GM19467 (cell line): ENCODE measurements around the gene PLPPR4.
"Not testable (repeated sequence)": the region's sequence is repeated elsewhere in the genome, so short reads cannot be mapped to it uniquely, and the experiment has no call there.

Experiments used
- ATAC-seq: cut with Tn5 transposase; IDR thresholded peaks from one replicate; pipeline ENCODE4 v1.9.1; 2021; ENCODE audit warnings: mild to moderate bottlenecking, moderate library complexity; ENCODE audit not compliant: unreplicated experiment

The PLPPR4 gene

GRCh38 chr1:99266726-99267125, 2.4 kb downstream of the PLPPR4 start:
- ATAC-seq: no peak

- ATAC-seq: no peak
Observed at GRCh38 chr1:99268021-99268420, 3.7 kb downstream of the PLPPR4 start.

- ATAC-seq: no peak
Observed at GRCh38 chr1:99269321-99269720, 5.0 kb downstream of the PLPPR4 start.

GRCh38 chr1:99270646-99271045, 6.4 kb downstream of the PLPPR4 start:
- no peak for ATAC-seq

- no peak for ATAC-seq
Observed at GRCh38 chr1:99271249-99271648, 7.0 kb downstream of the PLPPR4 start.

- ATAC-seq: no peak
Observed at GRCh38 chr1:99277066-99277465, 12.8 kb downstream of the PLPPR4 start.

GRCh38 chr1:99279525-99279924, 15.2 kb downstream of the PLPPR4 start:
- no peak for ATAC-seq

- no peak for ATAC-seq
Observed at GRCh38 chr1:99281105-99281504, 16.8 kb downstream of the PLPPR4 start.

GRCh38 chr1:99282536-99282935, 18.2 kb downstream of the PLPPR4 start:
- ATAC-seq: no peak

GRCh38 chr1:99283521-99283920, 19.2 kb downstream of the PLPPR4 start:
- ATAC-seq: not testable (repeated sequence)

GRCh38 chr1:99292886-99293285, 28.6 kb downstream of the PLPPR4 start:
- no peak for ATAC-seq

GRCh38 chr1:99297923-99298322, 33.6 kb downstream of the PLPPR4 start:
- no peak for ATAC-seq

GRCh38 chr1:99304725-99305282, 40.5 kb downstream of the PLPPR4 start:
- ATAC-seq: no peak

- ATAC-seq: no peak
Observed at GRCh38 chr1:99305626-99306025, 41.3 kb downstream of the PLPPR4 start.

- no peak for ATAC-seq
Observed at GRCh38 chr1:99306056-99306455, 41.8 kb downstream of the PLPPR4 start.

GRCh38 chr1:99306644-99307043, 42.4 kb downstream of the PLPPR4 start:
- no peak for ATAC-seq

- no peak for ATAC-seq
Observed at GRCh38 chr1:99315305-99315704, 51.0 kb downstream of the PLPPR4 start.

- ATAC-seq: no peak
Observed at GRCh38 chr1:99326215-99326949, 62.1 kb downstream of the PLPPR4 start.

- no peak for ATAC-seq
Observed at GRCh38 chr1:99327357-99327756, 63.1 kb downstream of the PLPPR4 start.

GRCh38 chr1:99328171-99328570, 63.9 kb downstream of the PLPPR4 start:
- no peak for ATAC-seq

GRCh38 chr1:99331083-99331482, 66.8 kb downstream of the PLPPR4 start:
- ATAC-seq: no peak

GRCh38 chr1:99331636-99332035, 67.3 kb downstream of the PLPPR4 start:
- ATAC-seq: no peak

- ATAC-seq: no peak
Observed at GRCh38 chr1:99332561-99332960, 68.3 kb downstream of the PLPPR4 start.
